ENCODE data around the gene CTSD. TPM values are rescaled to one million over a fixed set of nuclear protein-coding genes. Genes with fewer than 3 reads are reported as not detected.
A peak's percentile ranks its signal among the peaks of the same experiment; 100 is the strongest.
"Not testable (repeated sequence)": the region's sequence is repeated elsewhere in the genome, so short reads cannot be mapped to it uniquely, and the experiment has no call there.

The CTSD gene
- total RNA-seq, 1 experiment from 2014 or later, result 888 TPM

GRCh38 chr11:1770061-1770460, 6.3 kb upstream of the CTSD start:
- DNase-seq (ENCODE audit: low spot score), result no peak

- DNase-seq (ENCODE audit: low spot score), result not testable (repeated sequence)
Observed at GRCh38 chr11:1769304-1769936, 5.7 kb upstream of the CTSD start.

- no peak for DNase-seq (ENCODE audit: low spot score)
Observed at GRCh38 chr11:1768141-1768469, 4.4 kb upstream of the CTSD start.

GRCh38 chr11:1767399-1768140, 3.8 kb upstream of the CTSD start:
- DNase-seq (ENCODE audit: low spot score), result no peak

GRCh38 chr11:1766719-1767398, 3.1 kb upstream of the CTSD start:
- no peak for DNase-seq (ENCODE audit: low spot score)

- DNase-seq (ENCODE audit: low spot score), result no peak
Observed at GRCh38 chr11:1765871-1766718, 2.4 kb upstream of the CTSD start.

- DNase-seq (ENCODE audit: low spot score), result no peak
Observed at GRCh38 chr11:1763336-1763795, 361 bp downstream of the CTSD start.

- peak; percentile 84 for DNase-seq (ENCODE audit: low spot score)
Observed at GRCh38 chr11:1762537-1763302, 1.0 kb downstream of the CTSD start.

GRCh38 chr11:1761857-1762536, 1.7 kb downstream of the CTSD start:
- DNase-seq (ENCODE audit: low spot score), result no peak

GRCh38 chr11:1761110-1761856, 2.4 kb downstream of the CTSD start:
- DNase-seq (ENCODE audit: low spot score), result no peak

GRCh38 chr11:1760351-1761109, 3.2 kb downstream of the CTSD start:
- DNase-seq (ENCODE audit: low spot score), result peak; percentile 97

- DNase-seq (ENCODE audit: low spot score), result no peak
Observed at GRCh38 chr11:1759851-1760220, 3.9 kb downstream of the CTSD start.

- no peak for DNase-seq (ENCODE audit: low spot score)
Observed at GRCh38 chr11:1759151-1759850, 4.4 kb downstream of the CTSD start.

- no peak for DNase-seq (ENCODE audit: low spot score)
Observed at GRCh38 chr11:1758611-1759150, 5.0 kb downstream of the CTSD start.

GRCh38 chr11:1757861-1758610, 5.7 kb downstream of the CTSD start:
- DNase-seq (ENCODE audit: low spot score), result no peak

GRCh38 chr11:1756791-1757771, 6.6 kb downstream of the CTSD start:
- no peak for DNase-seq (ENCODE audit: low spot score)

Measured in A172 (cell line).